ENCODE results near the gene TRPM4. TPM values are rescaled to one million over a fixed set of nuclear protein-coding genes. Genes with fewer than 3 reads are reported as not detected.

TRPM4 gene
- total and polyA plus RNA-seq, 2 experiments from 2014 or later, result 74.2 to 106 TPM

GRCh38 chr19:49113762-49114629 lies 43.6 kb upstream of the TRPM4 start, which contains the start of gene LIN7B:
Gene LIN7B, plus strand, starts transcription at chr19:49114370. Its CDS starts 35 bp downstream, at chr19:49114405.
- H3K27ac ChIP-seq, result peak within 1 kb of the TSS; percentile 88
- peak within 1 kb of the TSS; percentile 47 for H3K4me3 ChIP-seq
- TF ChIP-seq, protein P1, sequence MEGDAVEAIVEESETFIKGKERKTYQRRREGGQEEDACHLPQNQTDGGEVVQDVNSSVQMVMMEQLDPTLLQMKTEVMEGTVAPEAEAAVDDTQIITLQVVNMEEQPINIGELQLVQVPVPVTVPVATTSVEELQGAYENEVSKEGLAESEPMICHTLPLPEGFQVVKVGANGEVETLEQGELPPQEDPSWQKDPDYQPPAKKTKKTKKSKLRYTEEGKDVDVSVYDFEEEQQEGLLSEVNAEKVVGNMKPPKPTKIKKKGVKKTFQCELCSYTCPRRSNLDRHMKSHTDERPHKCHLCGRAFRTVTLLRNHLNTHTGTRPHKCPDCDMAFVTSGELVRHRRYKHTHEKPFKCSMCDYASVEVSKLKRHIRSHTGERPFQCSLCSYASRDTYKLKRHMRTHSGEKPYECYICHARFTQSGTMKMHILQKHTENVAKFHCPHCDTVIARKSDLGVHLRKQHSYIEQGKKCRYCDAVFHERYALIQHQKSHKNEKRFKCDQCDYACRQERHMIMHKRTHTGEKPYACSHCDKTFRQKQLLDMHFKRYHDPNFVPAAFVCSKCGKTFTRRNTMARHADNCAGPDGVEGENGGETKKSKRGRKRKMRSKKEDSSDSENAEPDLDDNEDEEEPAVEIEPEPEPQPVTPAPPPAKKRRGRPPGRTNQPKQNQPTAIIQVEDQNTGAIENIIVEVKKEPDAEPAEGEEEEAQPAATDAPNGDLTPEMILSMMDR (IDR thresholded peaks at IDR 0.05; ENCODE audit: low read depth, low read length), result peak; percentile 38
- H3K27me3 ChIP-seq, result no peaks in the 10 kb centered on the region
- peak; percentile 73 to 94 for DNase-seq (ENCODE audit: low read depth in 1 of 2, low spot score in 1 of 2)
- peaks cover 3% of the 10 kb centered on the region for H3K36me3 ChIP-seq
- H3K4me1 ChIP-seq (ENCODE audit: low read depth), result peaks cover 48% of the 10 kb centered on the region
- no peaks in the 10 kb centered on the region for H3K9me3 ChIP-seq (ENCODE audit: low read depth)

DNA sequence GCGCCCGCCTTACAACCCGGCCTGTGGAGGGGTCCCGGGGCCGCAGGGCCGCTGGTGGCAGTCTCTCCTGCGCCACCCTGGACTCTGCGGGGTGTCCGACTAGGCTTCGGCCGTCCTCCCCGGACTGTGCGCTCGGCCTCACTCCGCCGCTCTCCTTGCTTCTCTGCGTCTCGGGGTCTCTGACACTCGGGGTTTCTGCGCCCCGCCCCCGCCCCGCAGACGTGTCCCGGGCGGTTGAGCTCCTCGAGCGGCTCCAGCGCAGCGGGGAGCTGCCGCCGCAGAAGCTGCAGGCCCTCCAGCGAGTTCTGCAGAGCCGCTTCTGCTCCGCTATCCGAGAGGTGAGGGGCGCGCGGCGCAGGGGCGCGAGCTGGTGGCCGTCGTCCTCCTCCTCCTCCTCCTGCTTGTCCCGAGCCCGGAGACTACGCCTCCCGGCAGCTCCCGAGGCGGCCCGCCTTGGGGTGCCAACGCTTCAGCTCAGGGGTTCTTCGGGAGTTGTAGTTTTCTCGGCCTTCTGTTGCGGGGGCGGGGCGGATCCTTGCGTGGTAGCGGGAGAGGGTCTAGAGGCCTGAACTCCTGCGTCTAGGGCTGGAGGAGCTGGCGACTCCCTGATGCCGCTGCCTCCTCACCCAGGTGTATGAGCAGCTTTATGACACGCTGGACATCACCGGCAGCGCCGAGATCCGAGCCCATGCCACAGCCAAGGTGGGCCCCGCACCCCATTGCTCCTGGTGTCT lies 42.8 kb upstream of the TRPM4 start:
- H3K4me1 ChIP-seq (ENCODE audit: low read depth), result peaks cover 40% of the 10 kb centered on the region
- TF ChIP-seq, protein P1 (IDR thresholded peaks at IDR 0.05; ENCODE audit: low read depth, low read length), result no peak
- H3K36me3 ChIP-seq, result no peaks in the 10 kb centered on the region
- peak overlapping the region; percentile 47 for H3K4me3 ChIP-seq
- H3K9me3 ChIP-seq (ENCODE audit: low read depth), result no peaks in the 10 kb centered on the region
- no peaks in the 10 kb centered on the region for H3K27me3 ChIP-seq
- peak; percentile 69 to 90 for DNase-seq (ENCODE audit: low read depth in 1 of 2, low spot score in 1 of 2)
- peak overlapping the region; percentile 88 for H3K27ac ChIP-seq

GRCh38 chr19:49116544-49116943 lies 41.0 kb upstream of the TRPM4 start:
- TF ChIP-seq, protein P1 (IDR thresholded peaks at IDR 0.05; ENCODE audit: low read depth, low read length), result no peak
- peaks cover 15% of the 10 kb centered on the region for H3K27me3 ChIP-seq
- H3K9me3 ChIP-seq (ENCODE audit: low read depth), result no peaks in the 10 kb centered on the region
- no peak overlapping the region for H3K27ac ChIP-seq
- DNase-seq (ENCODE audit: low read depth in 1 of 2, low spot score in 1 of 2), result no peak
- no peaks in the 10 kb centered on the region for H3K36me3 ChIP-seq
- no peak overlapping the region for H3K4me3 ChIP-seq
- H3K4me1 ChIP-seq (ENCODE audit: low read depth), result peaks cover 22% of the 10 kb centered on the region

DNA sequence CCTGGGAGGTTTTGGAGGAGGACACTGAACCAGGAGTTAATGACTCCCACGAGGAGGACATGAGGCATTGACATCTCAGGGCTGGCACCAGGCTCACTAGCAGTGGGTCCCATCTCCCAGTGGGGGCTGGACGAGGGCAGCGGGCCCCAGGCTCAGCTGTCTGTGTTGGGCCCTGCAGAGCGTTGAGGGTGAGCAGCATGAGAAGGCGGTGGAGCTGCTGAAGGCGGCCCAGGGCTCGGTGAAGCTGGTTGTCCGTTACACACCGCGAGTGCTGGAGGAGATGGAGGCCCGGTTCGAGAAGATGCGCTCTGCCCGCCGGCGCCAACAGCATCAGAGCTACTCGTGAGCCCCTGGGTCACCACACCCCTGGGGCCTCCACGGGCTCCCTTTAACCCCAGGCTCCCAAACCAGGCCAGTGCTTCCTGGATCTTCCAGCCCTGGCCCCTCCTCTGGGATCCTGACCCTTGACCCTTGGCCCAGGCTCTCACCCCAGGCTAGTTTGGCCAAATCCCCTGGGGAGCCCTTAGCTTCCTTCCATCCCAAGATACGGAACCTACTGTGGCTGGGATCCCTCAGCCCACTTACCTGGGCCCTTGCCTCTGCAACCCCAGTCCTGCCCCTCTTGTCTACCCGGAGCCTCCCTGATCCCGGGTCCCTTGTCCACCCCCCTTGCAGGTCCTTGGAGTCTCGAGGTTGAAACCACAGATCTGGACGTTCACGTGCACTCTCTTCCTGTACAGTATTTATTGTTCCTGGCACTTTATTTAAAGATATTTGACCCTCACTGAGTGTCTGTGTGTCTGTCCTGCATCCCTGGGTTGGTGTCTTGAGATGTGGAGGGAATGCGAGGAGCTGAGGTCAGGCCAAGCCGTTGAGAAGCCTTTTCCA lies 39.7 kb upstream of the TRPM4 start:
- Histone ChIP-seq H3K4me1 (ENCODE audit: low read depth) (peaks cover 20% of the 10 kb centered on the region), H3K36me3 (no peaks in the 10 kb centered on the region), H3K9me3 (ENCODE audit: low read depth) (no peaks in the 10 kb centered on the region), H3K27ac (peak overlapping the region; percentile 94), H3K4me3 (peak overlapping the region; percentile 66), H3K27me3 (peaks cover 15% of the 10 kb centered on the region)
- DNase-seq (ENCODE audit: low read depth in 1 of 2, low spot score in 1 of 2), result no peak
- TF ChIP-seq, protein P1 (IDR thresholded peaks at IDR 0.05; ENCODE audit: low read depth, low read length), result no peak
